ENCODE data around the gene HAS3. TPM values are rescaled to one million over a fixed set of nuclear protein-coding genes. Genes with fewer than 3 reads are reported as not detected.

HAS3 gene
- total and polyA plus RNA-seq, 9 donors = 0.83 to 3.2 (median 1.8) TPM

DNA sequence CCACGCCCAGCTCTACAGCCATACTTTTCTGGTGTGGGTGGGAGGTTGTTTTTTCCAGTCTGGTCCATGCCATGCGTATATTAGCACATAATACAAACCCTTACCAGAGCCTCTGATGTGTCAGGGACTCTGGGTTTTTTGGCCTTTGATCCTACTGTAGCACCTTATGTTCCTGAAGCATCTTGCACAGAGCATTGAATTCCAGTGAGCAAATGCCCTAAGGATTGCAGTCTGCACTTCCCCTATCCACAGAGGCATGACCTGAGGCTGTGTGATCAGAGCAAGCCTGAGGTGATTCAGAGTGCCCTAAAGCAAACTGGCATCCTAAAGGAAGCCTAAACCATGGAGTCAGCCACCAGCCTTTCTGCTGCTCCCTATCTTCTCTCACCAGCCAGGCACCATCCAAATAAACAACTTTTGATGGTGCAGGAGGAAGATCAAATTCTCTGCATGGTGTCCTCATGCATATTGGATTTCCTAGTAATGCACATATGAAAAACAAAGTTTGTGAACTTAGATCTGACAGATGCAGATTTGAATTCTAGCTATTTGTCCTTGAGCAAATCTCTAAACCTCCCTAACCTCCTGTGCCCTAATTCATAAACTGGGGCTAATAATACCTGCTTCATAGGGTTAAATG is 41.2 kb upstream of the HAS3 start:
- TF ChIP-seq POLR2A (IDR thresholded peaks at IDR 0.05) (no peak), EP300 (IDR thresholded peaks at IDR 0.05) (no peak)
- TF ChIP-seq, protein P1, sequence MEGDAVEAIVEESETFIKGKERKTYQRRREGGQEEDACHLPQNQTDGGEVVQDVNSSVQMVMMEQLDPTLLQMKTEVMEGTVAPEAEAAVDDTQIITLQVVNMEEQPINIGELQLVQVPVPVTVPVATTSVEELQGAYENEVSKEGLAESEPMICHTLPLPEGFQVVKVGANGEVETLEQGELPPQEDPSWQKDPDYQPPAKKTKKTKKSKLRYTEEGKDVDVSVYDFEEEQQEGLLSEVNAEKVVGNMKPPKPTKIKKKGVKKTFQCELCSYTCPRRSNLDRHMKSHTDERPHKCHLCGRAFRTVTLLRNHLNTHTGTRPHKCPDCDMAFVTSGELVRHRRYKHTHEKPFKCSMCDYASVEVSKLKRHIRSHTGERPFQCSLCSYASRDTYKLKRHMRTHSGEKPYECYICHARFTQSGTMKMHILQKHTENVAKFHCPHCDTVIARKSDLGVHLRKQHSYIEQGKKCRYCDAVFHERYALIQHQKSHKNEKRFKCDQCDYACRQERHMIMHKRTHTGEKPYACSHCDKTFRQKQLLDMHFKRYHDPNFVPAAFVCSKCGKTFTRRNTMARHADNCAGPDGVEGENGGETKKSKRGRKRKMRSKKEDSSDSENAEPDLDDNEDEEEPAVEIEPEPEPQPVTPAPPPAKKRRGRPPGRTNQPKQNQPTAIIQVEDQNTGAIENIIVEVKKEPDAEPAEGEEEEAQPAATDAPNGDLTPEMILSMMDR (IDR thresholded peaks at IDR 0.05) = no peak
- no peaks in the 10 kb centered on the region for H3K27me3 ChIP-seq
- no peak overlapping the region for H3K27ac ChIP-seq
- intact Hi-C loops (cut with DNase I) = no loop called here
- no peak overlapping the region for H3K4me3 ChIP-seq
- no peaks in the 10 kb centered on the region for H3K9me3 ChIP-seq
- 92 to 100% (median 93%) methylated on average over 2 of the region's 2 CpGs for WGBS, 3 donors
- H3K36me3 ChIP-seq = no peaks in the 10 kb centered on the region
- H3K4me1 ChIP-seq (ENCODE audit: insufficient read depth) = no peaks in the 10 kb centered on the region
- DNase-seq = no peak

DNA sequence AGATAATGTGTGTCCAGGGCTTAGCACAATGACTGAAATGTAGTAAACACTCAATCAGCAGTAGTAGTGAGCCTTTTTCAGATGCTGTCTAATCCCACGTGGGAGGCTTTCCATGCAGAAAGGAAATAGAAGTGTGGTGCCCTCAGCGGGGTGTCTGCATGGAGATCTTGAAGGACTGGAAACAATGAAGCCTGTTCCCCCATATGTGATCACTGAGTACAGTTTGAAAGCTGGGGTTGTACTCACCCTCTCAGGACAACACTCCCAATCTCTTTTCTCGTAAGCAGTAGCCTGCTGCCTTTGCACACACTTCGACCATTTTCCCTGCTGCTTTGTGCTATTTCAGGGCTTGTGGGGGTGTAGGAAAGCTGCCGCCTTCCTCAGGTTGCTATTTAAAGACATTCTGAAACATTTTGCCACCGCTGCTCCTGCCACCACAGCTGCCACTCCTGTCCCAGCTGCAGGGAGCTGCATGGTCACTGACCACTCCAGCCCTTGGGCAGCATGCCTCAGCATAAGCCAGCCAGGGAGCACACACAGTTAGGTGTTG is 40.6 kb upstream of the HAS3 start:
- no peaks in the 10 kb centered on the region for H3K27me3 ChIP-seq
- no peaks in the 10 kb centered on the region for H3K4me1 ChIP-seq (ENCODE audit: insufficient read depth)
- intact Hi-C loops (cut with DNase I) = no loop called here
- H3K27ac ChIP-seq = no peak overlapping the region
- WGBS, 3 donors = 63 to 76% (median 67%) methylated on average over 6 of the region's 6 CpGs
- H3K36me3 ChIP-seq = no peaks in the 10 kb centered on the region
- no peak overlapping the region for H3K4me3 ChIP-seq
- no peak for DNase-seq
- TF ChIP-seq POLR2A (IDR thresholded peaks at IDR 0.05) (no peak), EP300 (IDR thresholded peaks at IDR 0.05) (no peak)
- TF ChIP-seq, protein P1 (IDR thresholded peaks at IDR 0.05) = no peak
- no peaks in the 10 kb centered on the region for H3K9me3 ChIP-seq

DNA sequence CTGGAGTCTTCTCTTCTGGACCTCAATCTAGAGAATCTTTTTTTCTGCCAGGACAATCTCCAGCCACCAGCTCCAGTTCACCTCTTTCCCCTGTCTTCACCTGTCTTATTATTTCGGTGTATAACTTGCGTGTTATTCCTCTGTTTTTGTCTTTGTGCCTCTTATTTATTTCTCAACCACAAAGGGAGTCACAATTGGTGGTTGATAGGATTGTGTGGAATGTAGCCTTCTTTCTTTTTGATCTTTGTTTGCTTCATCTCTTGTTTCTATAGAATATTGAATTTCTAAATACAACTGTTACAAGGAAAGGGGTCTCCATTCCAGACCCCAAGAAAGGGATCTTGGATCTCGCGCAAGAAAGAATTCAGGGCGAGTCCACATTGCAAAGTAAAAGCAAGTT is 35.9 kb upstream of the HAS3 start:
- intact Hi-C loops (cut with DNase I) = no loop called here
- 91 to 93% (median 91%) methylated on average over 5 of the region's 5 CpGs for WGBS, 3 donors
- H3K4me1 ChIP-seq (ENCODE audit: insufficient read depth) = no peaks in the 10 kb centered on the region
- H3K36me3 ChIP-seq = no peaks in the 10 kb centered on the region
- no peak overlapping the region for H3K4me3 ChIP-seq
- TF ChIP-seq EP300 (IDR thresholded peaks at IDR 0.05) = no peak
- TF ChIP-seq, protein P1 (IDR thresholded peaks at IDR 0.05) = no peak
- H3K27ac ChIP-seq = no peak overlapping the region
- DNase-seq = no peak
- no peaks in the 10 kb centered on the region for H3K9me3 ChIP-seq
- H3K27me3 ChIP-seq = no peaks in the 10 kb centered on the region

DNA sequence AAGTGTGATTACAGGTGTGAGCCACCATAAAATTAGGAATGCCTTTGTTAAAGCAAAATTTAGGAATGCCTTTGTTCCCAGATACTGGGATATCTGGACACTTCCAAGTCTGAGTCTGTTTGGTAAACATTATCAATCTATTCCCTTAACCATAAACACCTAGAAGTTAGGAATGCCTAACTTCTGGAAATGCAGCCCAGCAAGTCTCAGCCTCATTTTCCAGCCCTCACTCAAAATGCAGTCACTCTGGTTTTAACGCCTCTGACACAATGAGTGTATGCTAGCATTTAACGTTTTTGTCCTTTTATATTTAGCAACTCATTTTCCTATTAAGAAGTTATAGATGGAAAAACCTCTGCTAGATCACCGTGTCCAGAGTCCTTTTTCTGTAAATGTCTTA is 34.4 kb upstream of the HAS3 start:
- H3K27ac ChIP-seq = no peak overlapping the region
- intact Hi-C loops (cut with DNase I) = no loop called here
- WGBS, 3 donors = 82 to 85% (median 84%) methylated on average over 3 of the region's 3 CpGs
- no peaks in the 10 kb centered on the region for H3K27me3 ChIP-seq
- H3K4me1 ChIP-seq (ENCODE audit: insufficient read depth) = no peaks in the 10 kb centered on the region
- no peak overlapping the region for H3K4me3 ChIP-seq
- H3K36me3 ChIP-seq = no peaks in the 10 kb centered on the region
- no peak for DNase-seq
- TF ChIP-seq EP300 (IDR thresholded peaks at IDR 0.05) = no peak
- no peak for TF ChIP-seq POLR2A (IDR thresholded peaks at IDR 0.05)
- TF ChIP-seq, protein P1 (IDR thresholded peaks at IDR 0.05) = no peak
- no peaks in the 10 kb centered on the region for H3K9me3 ChIP-seq
